Effector CD8-positive, alpha-beta T cell (primary cell): Measurements from ENCODE around the gene EPDR1.

Experiments used
- DNase-seq: peaks from one replicate; lab custom pipeline; 2025; lab: John Stamatoyannopoulos, UW
- total RNA-seq, 4 experiments: gene quantifications; one replicate each; lab custom pipeline; 2026; lab: John Stamatoyannopoulos, UW

The EPDR1 gene
- total RNA-seq, result 0.18 to 1.6 (median 0.90) reads per million in 4 experiments

DNA sequence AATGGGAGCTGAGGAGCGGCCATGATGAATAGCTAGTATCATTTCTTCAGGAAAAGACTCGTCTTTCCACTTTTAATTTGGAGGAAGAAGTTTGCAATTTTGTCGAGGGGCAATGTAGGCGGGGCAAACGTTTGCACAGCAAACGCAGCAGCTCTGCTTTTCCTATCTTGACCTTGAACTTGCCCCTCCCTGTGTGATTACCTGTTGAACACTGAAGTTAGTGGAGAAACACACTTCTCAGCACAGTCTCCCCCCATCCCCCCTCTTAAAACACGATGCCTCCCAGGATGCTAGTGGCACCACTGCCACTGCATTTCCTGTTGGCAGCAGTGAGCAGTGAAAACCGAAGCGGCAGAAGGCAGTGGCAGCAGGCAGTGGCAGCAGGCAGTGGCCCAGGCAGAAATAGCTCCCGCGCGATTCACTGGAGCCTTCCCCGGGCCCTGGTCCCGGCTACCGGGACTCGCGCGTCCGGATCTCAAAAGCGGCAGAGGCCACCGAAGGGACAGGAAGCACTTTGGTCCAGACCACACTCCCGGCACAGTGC lies at the start of gene EPDR1:
TSS of gene EPDR1 (plus strand) at position 336 of the 544 bp plus-strand sequence. CDS start 300 bp downstream, outside the sequence.
- DNase-seq, result no peak

DNA sequence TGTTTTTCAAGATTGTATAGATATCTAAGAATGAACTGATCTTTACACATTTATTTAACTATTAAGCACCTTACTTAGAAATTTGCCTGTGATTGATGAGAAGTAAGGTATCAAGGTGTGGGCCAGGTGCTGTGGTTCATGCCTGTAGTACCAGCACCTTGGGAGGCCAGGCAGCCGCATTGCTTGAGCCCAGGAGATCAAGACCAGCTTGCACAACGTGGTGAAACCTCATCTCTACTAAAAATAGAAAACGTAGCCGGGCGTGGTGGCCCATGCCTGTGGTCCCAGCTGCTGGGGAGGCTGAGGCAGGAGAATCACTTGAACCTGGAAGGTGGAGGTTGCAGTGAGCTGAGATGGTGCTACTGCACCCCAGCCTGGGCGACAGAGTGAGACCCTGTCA lies 38.4 kb upstream of the EPDR1 start:
- no peak for DNase-seq

DNA sequence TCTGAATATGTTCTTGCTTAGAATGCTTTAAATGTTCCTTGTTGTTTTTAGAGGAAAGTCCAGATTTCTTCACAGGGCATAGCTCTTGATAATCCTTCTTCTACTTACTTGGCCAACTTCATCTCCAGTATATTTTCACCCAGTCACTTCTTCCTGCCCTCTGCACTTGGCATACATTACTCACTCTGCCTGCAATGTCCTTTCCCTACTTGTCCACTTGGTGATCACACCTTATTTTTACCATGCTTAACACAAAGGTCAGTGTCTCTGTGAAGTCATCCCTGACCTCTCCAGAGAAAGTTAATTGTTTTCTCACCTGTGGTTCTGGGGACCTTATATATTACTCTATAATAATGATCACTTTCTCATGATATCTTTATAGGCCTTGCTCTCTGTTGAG lies 27.1 kb upstream of the EPDR1 start:
- no peak for DNase-seq

DNA sequence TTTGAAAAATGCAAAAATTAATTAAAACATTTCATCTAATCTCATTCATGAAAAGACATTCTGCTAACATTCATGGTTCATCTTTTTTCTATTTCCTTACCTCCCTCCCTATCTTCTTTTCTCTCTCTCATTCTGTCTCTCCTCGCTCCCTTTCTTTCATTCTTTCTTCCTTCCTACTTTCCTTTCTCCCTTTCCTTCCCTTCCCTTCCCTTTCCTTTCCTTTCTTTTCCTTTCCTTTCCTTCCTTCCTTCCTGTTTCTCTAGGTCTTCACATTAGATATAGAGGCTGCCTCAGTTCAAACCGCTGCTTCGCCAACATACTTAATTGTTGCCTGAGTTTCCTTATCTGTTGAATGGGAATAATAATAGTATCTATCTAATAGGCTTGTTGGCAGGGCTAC lies 25.8 kb upstream of the EPDR1 start:
- DNase-seq, result no peak

DNA sequence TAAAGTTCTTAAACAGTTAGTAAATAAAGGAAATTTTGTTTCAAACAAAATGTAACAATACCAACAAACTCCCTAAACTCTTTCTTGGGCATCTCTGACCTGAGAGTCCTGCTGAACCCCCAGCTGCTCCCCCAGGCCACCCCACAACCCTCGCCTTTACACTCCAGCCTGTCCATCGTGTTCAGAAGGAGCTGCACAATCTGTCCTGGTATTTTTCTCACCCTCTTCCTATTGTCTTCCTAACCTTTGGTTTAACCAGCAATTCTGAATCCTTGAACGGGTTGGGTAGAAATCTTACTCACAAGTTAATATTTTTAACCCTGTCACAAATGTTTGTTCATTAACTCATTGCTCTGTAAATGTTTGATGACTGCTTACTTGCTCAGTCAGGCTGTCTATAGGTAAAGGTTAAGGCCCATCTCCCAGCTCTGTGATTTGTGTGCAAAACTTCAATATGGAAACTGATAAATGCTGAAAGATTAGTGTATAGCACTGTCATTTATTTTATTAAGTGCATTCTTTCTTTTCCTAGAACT lies 20.7 kb upstream of the EPDR1 start:
- no peak for DNase-seq

DNA sequence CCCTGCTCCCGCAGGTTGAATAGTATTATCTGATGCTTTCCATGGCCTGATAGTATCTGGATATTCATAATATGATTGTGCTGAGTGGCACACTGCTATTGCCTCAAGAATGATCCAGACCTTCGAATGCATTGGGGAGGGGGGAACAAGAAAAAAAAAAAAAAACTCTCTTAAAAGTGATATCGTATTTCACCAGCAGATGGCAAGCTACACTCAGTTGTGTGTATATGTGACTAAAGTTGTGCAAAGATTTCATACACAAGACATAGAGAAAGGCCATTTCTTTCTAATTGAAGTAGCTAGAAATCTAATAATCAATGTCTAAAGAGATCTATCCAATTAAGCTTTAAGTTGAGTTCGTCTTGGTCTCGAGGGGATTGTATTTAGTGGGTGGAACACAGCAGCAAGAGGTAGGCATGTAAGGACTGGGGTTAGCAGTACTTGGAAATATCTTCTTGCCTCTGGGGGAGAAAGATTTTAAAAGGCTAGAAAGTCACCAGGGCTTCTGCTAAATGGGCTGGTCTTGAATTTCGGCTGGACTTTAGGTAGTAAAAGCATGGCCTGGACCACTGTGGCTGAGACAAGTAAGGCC lies 19.1 kb upstream of the EPDR1 start:
- no peak for DNase-seq

DNA sequence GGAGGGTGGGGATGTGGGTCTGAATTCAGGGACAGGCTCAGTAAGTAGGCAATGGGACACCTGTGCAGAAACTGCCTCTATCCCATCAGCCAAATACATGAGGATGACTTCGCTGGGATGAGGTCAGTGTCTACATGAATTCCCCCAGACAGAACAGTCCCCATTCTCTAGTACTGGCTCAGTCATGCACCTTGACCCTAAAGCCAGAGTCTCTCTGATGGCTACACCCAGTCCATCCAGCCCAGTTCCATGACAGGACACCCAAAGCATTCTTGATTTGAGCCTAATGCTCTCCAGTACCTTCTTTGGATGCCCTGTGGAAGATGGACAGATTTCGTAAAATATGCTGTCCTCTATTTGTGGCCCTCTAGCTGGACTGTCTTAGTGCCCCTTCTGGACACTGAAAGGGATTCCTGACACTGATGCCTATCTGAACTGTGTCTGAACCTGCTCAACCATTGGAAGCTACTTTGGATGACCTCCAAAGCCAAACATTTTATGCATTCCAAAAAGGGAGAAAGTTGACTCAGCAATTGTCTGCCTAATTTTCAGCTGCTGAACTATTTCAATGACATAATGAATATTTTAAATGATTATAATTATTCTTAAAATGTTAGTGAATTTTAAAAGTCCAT lies 18.4 kb upstream of the EPDR1 start:
- DNase-seq, result no peak

DNA sequence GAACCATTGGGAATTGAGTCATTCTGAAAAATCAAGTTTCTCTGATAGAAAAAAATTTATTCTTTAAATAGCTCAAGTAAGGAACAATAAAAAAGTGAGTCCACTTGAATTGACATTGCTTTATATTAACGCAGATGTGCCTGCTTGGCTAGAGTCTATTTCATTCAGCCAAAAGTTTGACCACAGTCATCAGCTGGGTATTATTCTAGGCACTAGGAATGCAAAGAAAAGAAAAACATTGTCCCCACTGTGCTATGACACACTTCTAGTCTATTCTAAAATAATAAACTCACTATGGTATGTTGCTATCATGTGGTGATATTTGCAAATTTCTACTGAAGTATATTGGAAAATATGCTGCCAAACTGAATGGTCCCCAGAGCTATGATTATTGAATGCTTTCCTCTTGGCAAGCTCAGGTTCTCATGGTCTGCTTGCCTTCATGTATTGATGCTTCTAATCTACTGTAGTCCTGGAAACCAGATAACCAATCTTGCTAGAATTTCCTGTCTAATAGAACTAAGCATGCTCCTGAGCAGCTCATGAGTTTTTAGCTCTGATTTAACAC lies 12.1 kb upstream of the EPDR1 start:
- no peak for DNase-seq

DNA sequence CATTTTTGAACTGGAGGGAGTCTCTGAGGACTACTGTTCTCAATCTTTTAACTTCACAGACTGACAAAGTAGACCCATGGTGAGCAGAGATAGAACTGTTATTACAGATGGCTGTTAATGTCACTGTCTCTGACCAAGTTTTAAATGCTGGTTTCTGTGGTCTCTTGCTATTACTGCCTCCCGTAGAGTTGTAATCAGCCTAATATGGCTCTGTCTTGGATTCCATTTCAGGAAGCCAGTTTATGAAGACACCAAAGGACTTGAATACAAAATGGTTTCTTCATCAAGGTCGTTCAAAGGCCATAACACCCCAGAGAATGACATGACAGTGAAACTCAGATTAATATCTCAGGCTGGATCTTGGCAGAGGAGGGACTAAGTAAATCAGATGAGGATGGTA lies 7.7 kb upstream of the EPDR1 start:
- no peak for DNase-seq

DNA sequence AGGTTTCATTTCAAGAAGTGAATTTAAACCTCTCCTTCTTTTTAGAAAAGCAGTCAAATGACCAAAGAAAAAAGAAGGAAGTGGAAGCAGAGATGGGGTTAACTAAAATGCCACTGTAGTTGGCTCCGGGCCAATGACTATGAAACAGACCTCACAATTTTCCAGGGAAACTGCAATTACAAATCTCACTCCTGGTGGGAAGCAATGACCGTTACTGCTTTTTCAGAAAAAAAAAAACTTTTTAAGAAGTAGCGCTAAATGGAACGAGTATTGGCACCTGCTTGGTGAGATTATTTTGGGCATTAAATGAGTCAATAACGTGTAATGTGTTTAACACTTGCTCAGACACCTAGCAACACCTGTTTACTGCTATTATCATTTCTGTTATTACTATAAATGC lies 5.0 kb upstream of the EPDR1 start:
- DNase-seq, result no peak

DNA sequence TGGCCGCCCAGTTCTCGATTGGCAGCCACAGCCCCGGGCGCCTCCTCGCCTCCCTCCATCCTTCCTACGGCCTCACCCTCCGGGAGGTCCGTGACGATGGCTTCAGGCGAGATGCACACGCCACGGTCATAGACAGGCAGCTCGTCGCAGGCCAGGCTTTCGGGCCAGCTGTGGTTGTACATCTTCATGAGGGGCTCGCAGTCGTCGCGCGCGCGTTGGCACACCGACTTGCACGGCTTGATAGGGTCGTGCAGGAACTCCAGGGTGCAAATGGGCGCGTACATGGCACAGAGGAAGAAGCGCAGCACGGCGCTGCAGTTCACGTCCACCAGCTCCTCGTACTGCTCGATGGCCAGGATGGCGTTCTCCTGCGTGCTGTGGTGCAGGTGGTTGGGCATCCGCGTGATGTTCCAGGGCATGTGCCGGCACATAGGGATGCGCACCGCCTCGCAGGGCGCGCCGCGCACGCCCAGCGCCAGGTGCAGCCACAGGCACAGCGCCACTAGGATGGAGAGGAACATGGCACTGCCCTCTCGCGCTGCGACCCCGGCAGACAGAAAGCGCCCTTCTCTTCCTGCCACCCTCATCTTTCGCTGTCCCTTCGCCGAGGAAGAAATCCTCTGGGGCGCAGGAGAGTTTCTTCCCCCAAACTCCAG lies 4.3 kb upstream of the EPDR1 start:
- no peak for DNase-seq

DNA sequence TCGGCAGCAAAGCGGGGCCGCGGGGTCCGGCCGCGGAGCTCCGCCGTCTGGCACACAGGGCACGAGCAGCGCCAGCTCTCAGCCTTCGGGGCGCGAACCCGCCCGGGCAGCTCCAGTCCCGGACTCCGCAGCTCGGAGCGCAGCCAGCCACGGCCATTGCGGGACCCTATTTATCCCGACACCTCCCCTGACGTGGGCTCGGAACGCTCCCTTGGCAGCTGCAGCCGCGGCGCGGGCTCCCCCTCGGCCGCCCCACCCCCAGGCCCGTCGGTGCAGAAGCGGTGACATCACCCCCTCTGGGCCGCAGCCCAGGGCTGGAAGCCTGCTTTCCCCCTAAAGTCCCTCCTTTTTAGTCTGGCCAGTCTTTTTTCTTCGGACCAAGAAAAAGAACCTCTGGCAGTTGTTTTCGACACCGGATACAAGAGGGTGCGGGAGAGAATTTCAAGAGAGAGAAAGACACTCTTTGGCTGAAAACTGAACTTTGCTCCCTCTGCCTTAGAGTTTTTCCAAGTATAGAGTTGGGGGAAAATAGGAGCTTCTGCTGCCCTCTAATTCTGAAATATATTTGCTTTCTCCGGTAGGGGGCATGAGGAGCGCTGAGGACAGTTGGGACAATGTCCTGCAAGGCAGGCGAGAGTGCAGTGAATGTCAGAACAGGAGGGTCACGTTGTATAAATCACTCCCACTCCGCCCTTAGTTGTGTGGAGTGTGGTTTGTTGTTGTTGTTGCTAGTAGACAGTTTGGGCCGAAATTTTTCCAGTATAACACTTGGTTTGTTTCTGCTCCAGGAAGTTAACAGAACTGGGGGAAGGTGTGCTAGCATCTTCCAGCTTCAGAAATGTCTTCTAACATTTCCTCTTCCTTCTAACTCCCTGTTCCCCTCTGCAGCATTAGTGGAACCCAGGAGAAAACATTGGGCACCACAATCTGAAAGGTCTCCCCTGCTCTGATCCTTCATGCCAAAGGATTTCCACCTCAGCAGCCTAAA lies 3.5 kb upstream of the EPDR1 start, which contains the start of gene SFRP4:
TSS of gene SFRP4 (minus strand) at position 145 of the 988 bp plus-strand sequence. CDS start 280 bp downstream, outside the sequence.
- DNase-seq, result no peak

DNA sequence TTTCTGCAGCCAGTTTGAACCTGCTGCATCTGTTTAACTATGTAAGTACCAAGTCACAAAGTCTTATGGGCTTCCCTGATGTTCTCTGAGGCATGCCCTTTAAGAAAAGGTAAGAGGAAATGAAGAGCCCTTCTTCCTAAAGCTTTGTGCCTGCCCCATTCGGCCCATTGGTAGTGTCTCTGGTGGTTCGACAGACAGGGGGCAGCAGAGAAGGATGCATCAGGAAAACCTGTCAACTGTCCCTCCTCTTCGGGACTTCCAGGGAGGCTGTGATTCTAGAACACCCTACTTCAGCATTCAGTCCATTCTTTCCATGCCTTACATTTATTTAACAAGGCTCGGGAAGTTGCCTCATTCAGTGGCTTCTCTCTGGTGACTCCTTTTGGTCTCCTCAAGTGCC lies 1.9 kb upstream of the EPDR1 start:
- DNase-seq, result no peak

DNA sequence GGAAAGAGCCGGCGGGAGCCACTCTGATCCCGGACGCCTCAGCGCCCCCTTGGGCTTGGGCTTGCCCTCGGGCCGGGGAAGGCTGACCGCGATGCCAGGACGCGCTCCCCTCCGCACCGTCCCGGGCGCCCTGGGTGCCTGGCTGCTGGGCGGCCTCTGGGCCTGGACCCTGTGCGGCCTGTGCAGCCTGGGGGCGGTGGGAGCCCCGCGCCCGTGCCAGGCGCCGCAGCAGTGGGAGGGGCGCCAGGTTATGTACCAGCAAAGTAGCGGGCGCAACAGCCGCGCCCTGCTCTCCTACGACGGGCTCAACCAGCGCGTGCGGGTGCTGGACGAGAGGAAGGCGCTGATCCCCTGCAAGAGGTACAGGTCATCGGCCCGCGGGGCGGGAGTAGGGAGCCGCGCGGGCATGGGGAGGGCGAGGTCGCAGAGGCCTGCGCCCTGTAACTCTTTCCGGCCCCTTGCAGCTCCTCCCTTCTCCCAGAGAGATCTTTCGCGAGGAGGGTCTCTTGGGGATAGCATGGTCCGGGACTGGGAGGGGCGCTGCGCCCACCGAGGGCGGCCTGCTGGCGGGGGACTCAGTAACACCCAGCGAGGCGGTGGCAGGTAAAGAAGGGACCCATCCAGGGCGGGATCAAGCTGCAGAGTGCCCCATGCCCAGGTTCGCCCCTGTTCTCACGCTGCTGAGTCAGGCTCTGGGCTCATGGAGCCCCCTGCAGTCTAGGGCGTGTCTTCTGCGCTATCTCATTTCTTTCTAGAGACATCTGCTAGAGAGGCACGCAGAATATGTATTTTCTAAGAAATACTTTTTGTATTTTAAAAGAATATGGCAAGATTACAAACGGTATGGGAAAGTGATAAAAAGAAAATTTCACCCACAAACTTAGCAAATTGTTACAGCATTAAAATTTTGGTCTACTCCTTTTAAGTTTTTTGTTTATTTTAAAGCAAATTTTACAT lies 687 bp downstream of the EPDR1 start:
- DNase-seq, result no peak

DNA sequence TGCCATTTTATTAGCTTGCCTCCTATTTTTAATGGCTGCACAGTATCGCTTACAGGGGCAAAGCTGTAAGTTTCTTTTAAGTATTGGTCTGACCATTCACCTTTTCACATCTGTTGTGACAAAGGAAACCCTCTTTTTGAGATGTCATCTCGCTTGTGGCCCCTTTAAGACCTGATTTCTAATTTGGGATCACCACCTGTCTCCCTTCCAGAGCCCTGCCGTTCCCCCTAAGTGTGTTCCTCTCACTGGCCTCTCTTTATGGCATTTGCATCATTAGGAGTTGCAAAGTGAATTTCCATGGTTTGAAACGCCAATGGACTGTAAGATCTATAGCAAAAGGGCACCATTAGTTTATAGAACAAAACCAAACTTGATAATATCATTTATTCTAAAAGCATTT lies 1.4 kb downstream of the EPDR1 start:
- DNase-seq, result no peak

DNA sequence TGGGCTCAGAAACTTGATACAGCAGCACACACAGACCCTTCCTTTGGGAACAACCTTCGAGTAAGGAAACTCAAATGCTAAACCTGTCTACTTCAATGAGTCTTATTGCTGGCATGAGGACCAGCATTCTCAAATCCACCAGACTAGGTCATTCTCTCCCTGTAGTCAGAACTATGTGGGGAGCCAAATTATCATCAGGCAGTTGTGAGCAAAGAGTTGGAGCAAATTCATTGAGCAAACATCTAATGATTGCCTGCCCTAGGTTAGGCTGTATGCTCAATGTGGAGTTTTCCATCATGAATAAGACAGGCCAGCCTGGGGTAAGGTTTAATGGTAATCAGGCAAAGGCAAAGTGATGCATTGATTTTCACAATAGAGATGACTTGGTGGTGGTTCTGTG lies 3.6 kb downstream of the EPDR1 start:
- DNase-seq, result no peak

DNA sequence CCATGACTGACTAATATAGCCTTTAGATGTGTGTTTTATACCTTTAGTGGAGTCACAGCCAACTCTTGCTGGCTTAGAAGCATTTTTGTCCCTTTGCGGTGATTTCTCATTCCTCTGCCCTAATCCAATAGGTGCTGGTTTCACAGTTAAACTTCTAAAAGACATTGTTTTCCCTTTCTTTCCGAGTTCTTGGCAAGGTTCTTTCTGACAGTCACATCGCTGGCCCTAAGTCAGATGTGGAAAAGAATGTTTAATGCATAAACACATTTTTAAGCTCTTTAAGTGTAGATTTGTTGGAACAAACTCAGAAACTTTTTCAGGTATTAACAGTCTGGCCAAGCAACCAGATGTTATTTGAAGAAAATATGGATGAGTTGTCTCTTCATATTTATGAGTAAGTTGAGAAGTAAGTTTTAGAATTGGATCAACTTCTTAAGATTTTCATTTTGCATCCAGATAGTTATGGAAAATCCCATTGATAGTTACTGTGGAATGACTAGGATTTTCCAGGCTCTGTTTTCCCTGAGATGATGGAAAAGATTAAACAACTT lies 4.1 kb downstream of the EPDR1 start:
- no peak for DNase-seq

DNA sequence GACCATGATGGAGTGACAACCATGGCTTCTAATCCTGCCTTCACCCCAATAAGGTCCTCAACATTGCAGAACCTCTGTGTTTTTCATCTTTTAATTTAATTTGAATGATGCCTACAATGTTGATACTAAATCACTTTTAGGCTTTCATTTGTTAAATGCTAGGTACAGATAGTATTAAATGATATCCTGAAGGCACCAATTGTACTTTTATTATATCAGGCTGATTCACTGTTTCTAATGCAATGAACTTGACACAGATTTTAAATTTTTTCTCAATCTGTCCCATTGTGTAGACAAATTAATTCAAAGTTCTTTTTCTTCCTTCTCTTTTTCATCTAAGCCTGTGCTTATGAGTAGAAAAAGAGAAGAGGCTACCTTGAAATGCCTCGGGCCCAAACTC lies 5.2 kb downstream of the EPDR1 start:
- no peak for DNase-seq

DNA sequence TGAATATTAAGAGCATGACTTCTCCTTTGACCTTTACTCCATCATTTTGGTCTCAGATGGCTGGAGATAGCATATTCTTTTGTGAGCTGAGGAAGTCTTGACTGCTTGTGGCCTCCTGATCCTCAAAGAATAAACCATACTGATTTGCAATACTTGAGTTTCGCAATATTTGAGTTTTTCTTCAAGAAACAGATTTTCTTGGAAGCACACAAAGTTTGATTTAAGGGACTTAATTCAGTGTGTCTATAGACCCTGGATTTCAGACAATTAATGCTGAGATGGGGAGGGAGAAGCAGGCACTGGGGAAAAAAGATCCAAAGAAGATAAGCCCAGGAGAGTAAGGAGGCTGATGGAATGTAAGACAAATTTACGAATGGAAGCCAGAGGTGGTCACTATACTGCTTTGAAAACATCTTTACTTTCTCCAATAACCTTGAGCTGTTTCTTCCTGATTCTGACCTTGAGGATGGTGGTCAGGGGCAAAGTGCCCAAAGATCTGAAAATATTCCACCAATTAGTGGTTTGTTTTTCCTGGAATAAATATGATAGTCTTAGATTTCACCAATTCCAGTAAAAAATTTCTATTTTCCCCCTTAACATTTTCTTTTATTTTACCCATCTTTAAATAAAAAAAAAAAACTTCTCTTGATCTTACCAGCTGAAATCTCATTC lies 7.5 kb downstream of the EPDR1 start:
- DNase-seq, result no peak
